ENCODE measurements around the gene MROH7.

DNA sequence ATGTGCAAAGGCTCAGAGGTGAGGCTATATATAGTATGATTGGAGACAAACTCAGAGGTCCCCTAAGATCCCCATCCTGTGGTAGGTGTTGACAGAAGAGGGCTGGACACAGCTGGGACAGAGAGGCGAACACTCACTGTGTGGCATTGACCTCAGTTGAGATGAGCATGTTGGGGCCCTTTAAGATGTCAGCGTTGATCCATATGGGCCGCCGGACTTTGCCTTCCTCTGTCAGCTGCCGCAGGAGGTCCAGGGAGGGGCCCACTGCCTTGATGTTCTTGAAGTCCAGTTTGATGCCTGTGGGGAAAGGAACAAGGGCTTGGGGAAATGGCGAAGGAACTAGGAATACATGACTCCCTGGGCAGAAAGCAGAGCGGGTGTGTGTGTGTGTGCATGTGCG is 27.0 kb upstream of the MROH7 start:
- TF ChIP-seq TAF1 (IDR thresholded peaks at IDR 0.05; ENCODE audit: low read depth): no peak
- TF ChIP-seq, protein P1, sequence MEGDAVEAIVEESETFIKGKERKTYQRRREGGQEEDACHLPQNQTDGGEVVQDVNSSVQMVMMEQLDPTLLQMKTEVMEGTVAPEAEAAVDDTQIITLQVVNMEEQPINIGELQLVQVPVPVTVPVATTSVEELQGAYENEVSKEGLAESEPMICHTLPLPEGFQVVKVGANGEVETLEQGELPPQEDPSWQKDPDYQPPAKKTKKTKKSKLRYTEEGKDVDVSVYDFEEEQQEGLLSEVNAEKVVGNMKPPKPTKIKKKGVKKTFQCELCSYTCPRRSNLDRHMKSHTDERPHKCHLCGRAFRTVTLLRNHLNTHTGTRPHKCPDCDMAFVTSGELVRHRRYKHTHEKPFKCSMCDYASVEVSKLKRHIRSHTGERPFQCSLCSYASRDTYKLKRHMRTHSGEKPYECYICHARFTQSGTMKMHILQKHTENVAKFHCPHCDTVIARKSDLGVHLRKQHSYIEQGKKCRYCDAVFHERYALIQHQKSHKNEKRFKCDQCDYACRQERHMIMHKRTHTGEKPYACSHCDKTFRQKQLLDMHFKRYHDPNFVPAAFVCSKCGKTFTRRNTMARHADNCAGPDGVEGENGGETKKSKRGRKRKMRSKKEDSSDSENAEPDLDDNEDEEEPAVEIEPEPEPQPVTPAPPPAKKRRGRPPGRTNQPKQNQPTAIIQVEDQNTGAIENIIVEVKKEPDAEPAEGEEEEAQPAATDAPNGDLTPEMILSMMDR (IDR thresholded peaks at IDR 0.05; ENCODE audit: poor library complexity, severe bottlenecking): no peak
- TF ChIP-seq RAD21 (conservative IDR thresholded peaks at IDR 0.05): no peak
- TF ChIP-seq EP300 (conservative IDR thresholded peaks at IDR 0.05; ENCODE audit: poor library complexity, severe bottlenecking): no peak
- TF ChIP-seq EZH2 (IDR thresholded peaks at IDR 0.05; ENCODE audit: borderline replicate concordance, insufficient read depth, low read length, poor library complexity, severe bottlenecking): no peak
- TF ChIP-seq SMC3 (conservative IDR thresholded peaks at IDR 0.05; ENCODE audit: poor library complexity): no peak
- no peak for TF ChIP-seq POLR2AphosphoS5 (IDR thresholded peaks at IDR 0.05)

Data from neural cell (in vitro differentiated cells).